GM23338 (cell line): Measurements from ENCODE around the gene CMIP. TPM values are rescaled to one million over a fixed set of nuclear protein-coding genes. Genes with fewer than 3 reads are reported as not detected.

Experiments used
- ATAC-seq: fragments of 200-7000 bp; cut with Tn5 transposase; 3 replicates; pipeline ENCODE4 v1.9.1; 2020
- DNase-seq: peaks from one replicate; pipeline ENCODE4 v3.0.0-alpha.2; 2015; ENCODE audit warnings: low spot score
- H2AFZ ChIP-seq: fragments of 200-600 bp; sonication (generic); 2 replicates; pipeline ENCODE4 v1.8.0; 2016; ENCODE audit warnings: antibody characterized with exemption, mild to moderate bottlenecking, moderate library complexity
- H3F3A ChIP-seq: fragments of 200-600 bp; sonication (generic); replicated peaks from 2 replicates; pipeline ENCODE4 v1.8.0; 2017; ENCODE audit warnings: antibody characterized with exemption, mixed run types, low read depth
- H3K27ac ChIP-seq: fragments of 200-600 bp; sonication (generic); 2 replicates; pipeline ENCODE4 v1.6.1; 2016; ENCODE audit warnings: low read depth
- H3K27me3 ChIP-seq: fragments of 200-600 bp; sonication (generic); 2 replicates; pipeline ENCODE4 v1.8.0; 2016; ENCODE audit warnings: mild to moderate bottlenecking, mixed run types, moderate library complexity; ENCODE audit not compliant: insufficient read depth
- H3K36me3 ChIP-seq: fragments of 200-600 bp; sonication (generic); 2 replicates; pipeline ENCODE4 v1.8.0; 2016; ENCODE audit warnings: mild to moderate bottlenecking; ENCODE audit not compliant: insufficient read depth
- H3K4me1 ChIP-seq: fragments of 200-600 bp; sonication (generic); 2 replicates; pipeline ENCODE4 v1.8.0; 2016; ENCODE audit warnings: mild to moderate bottlenecking, moderate library complexity; ENCODE audit not compliant: insufficient read depth
- H3K4me2 ChIP-seq: fragments of 200-600 bp; sonication (generic); 2 replicates; pipeline ENCODE4 v1.7.1; 2017; ENCODE audit warnings: mixed run types
- H3K4me3 ChIP-seq: fragments of 200-600 bp; sonication (generic); 2 replicates; pipeline ENCODE4 v1.6.1; 2016; ENCODE audit warnings: mixed run types
- H3K79me2 ChIP-seq: fragments of 200-600 bp; sonication (generic); replicated peaks from 2 replicates; pipeline ENCODE4 v1.8.0; 2017; ENCODE audit warnings: mild to moderate bottlenecking; ENCODE audit not compliant: insufficient read depth
- H3K9me2 ChIP-seq: fragments of 200-600 bp; sonication (generic); 2 replicates; pipeline ENCODE4 v1.8.0; 2017; ENCODE audit not compliant: insufficient read depth
- H4K20me1 ChIP-seq: fragments of 200-600 bp; sonication (generic); replicated peaks from 2 replicates; pipeline ENCODE4 v1.8.0; 2017; ENCODE audit warnings: mild to moderate bottlenecking; ENCODE audit not compliant: insufficient read depth
- H3K27ac Mint-ChIP-seq: 2 replicates; pipeline ENCODE4 v1.8.0; 2020; ENCODE audit warnings: inconsistent platforms, mild to moderate bottlenecking, moderate library complexity, mixed read lengths
- H3K27me3 Mint-ChIP-seq: 3 replicates; pipeline ENCODE4 v1.8.0; 2022; ENCODE audit warnings: low read depth, mild to moderate bottlenecking, moderate library complexity, mixed read lengths, inconsistent platforms; ENCODE audit not compliant: insufficient read depth, poor library complexity
- H3K36me3 Mint-ChIP-seq: 3 replicates; pipeline ENCODE4 v1.8.0; 2021; ENCODE audit warnings: low read depth, mild to moderate bottlenecking, inconsistent platforms, moderate library complexity, mixed read lengths
- H3K4me1 Mint-ChIP-seq: 3 replicates; pipeline ENCODE4 v1.8.0; 2020; ENCODE audit warnings: mild to moderate bottlenecking, inconsistent platforms, mixed read lengths
- H3K4me3 Mint-ChIP-seq: 3 replicates; pipeline ENCODE4 v1.8.0; 2021; ENCODE audit warnings: moderate library complexity, mild to moderate bottlenecking, inconsistent platforms, mixed read lengths
- H3K9me3 Mint-ChIP-seq: 3 replicates; pipeline ENCODE4 v1.8.0; 2020; ENCODE audit warnings: moderate library complexity, mild to moderate bottlenecking, inconsistent platforms, mixed read lengths
- CTCF ChIP-seq, 2 experiments: fragments of 200-600 bp in 1 of 2; sonication (generic) in 1 of 2; conservative IDR thresholded peaks; 2 replicates each; pipeline versions ENCODE4 v1.5.1 to v1.6.1; 2016 to 2017; ENCODE audit warnings: antibody characterized with exemption in 2 of 2, low read depth in 2 of 2, mild to moderate bottlenecking in 2 of 2, moderate library complexity in 1 of 2
- ETS1 ChIP-seq: IDR thresholded peaks from 2 replicates; pipeline ENCODE4 v1.6.1; 2016; ENCODE audit warnings: antibody characterized with exemption
- EZH2 ChIP-seq: fragments of 200-600 bp; sonication (generic); IDR thresholded peaks from one replicate; pipeline ENCODE4 v1.8.0; 2017; ENCODE audit warnings: antibody characterized with exemption, mild to moderate bottlenecking, low read depth; ENCODE audit not compliant: unreplicated experiment
- NANOG ChIP-seq: IDR thresholded peaks from 2 replicates; pipeline ENCODE4 v1.6.1; 2016; ENCODE audit warnings: antibody characterized with exemption, borderline replicate concordance
- STAT1 ChIP-seq: IDR thresholded peaks from one replicate; pipeline ENCODE4 v1.6.1; 2016; ENCODE audit warnings: antibody characterized with exemption; ENCODE audit not compliant: unreplicated experiment
- ZNF114 ChIP-seq: fragments of 250-450 bp; sonication (Bioruptor Pico); IDR thresholded peaks from 2 replicates; pipeline ENCODE4 v1.5.0; 2020; ENCODE audit warnings: mild to moderate bottlenecking, moderate library complexity
- polyA plus RNA-seq: library from polyadenylated mRNA; unstranded; fragments of >200 nt; fragmentation: Nextera tagmentation; extraction: Ambion mirVana; gene quantifications from 2 replicates; pipeline ENCODE4 v1.2.1, GENCODE V29; 2016
- total RNA-seq: library from RNA; depleted of rRNA; stranded (reverse); fragments of >200 nt; shearing (Covaris generic); gene quantifications from 2 replicates; pipeline ENCODE4 v1.2.3, GENCODE V29; 2014
- TF ChIP-seq, protein P1 (sequence below): IDR thresholded peaks from one replicate; pipeline ENCODE4 v1.6.1; 2018; ENCODE audit warnings: antibody characterized with exemption; ENCODE audit not compliant: unreplicated experiment

Gene CMIP
- total and polyA plus RNA-seq, 2 experiments from 2014 or later = 9.5 to 62.3 TPM

DNA sequence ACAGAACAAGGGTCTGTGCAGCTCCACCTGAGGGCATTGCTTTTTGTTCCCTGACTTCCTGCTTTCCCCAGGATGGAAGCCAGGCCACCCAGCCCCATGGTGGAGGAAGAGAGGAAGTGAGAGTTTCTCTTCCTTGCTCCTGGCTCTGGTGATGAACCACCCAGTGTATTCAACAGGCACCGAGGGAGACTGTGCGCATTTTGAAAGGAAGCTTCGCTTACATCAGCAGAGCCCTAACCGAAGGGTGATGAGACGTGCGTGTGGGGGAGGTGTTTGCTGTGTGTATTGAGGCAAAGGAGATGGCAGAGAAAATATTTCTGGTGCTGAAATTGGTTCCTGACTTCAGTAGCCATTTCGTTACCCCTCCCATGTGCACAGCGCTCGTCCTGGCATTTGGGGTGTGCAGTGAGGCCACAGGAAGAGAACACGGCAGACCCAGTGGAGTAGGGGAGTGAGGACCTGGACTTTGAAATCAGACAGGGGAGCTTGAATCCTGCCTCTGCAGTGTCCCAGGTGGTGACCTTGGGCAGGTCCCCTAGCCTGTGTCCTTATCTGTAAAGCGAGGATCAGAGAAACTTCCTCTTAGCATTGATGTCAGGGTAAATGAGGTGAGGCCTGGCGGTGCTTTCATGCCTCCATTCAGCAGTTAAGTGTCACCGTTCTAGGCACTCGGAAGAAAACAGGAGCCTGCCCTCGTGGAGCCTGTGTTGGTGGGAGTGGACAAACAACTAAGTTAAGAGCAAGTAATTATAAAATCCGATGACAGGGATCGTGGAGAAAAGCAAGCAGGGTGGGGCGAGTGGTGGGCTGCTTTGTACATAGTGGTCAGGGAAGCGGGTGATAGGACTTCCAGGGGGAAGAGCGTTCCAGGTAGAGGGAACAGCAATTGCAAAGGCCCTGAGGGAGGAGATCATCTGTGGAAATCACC lies 7.4 kb downstream of the CMIP start:
- DNase-seq (peak; percentile 43), ATAC-seq (peak; percentile 7; the same call in 2 of the 3 replicates)
- H3K4me3 ChIP-seq = peak overlapping the region; percentile 28; the same call in 1 of the 2 replicates
- H3K9me3 Mint-ChIP-seq = no peaks in the 10 kb centered on the region
- no peaks in the 10 kb centered on the region for H3K27me3 ChIP-seq
- H3K9me2 ChIP-seq = no peaks in the 10 kb centered on the region
- H3K27ac ChIP-seq = peak overlapping the region; percentile 63
- H3K27ac Mint-ChIP-seq = peak overlapping the region; percentile 64
- no peak overlapping the region; the same call in 2 of the 3 replicates for H3K4me3 Mint-ChIP-seq
- H3K79me2 ChIP-seq = peaks cover 100% of the 10 kb centered on the region
- peak overlapping the region; percentile 70 for H3K4me2 ChIP-seq
- no peak for TF ChIP-seq STAT1
- no peak for TF ChIP-seq ZNF114 (CRISPR knock-in tag)
- TF ChIP-seq ETS1 = no peak
- TF ChIP-seq NANOG = no peak
- no peak for TF ChIP-seq CTCF (conservative IDR thresholded peaks at IDR 0.05; ENCODE audit: low read depth in 2 of 2)
- TF ChIP-seq, protein P1, sequence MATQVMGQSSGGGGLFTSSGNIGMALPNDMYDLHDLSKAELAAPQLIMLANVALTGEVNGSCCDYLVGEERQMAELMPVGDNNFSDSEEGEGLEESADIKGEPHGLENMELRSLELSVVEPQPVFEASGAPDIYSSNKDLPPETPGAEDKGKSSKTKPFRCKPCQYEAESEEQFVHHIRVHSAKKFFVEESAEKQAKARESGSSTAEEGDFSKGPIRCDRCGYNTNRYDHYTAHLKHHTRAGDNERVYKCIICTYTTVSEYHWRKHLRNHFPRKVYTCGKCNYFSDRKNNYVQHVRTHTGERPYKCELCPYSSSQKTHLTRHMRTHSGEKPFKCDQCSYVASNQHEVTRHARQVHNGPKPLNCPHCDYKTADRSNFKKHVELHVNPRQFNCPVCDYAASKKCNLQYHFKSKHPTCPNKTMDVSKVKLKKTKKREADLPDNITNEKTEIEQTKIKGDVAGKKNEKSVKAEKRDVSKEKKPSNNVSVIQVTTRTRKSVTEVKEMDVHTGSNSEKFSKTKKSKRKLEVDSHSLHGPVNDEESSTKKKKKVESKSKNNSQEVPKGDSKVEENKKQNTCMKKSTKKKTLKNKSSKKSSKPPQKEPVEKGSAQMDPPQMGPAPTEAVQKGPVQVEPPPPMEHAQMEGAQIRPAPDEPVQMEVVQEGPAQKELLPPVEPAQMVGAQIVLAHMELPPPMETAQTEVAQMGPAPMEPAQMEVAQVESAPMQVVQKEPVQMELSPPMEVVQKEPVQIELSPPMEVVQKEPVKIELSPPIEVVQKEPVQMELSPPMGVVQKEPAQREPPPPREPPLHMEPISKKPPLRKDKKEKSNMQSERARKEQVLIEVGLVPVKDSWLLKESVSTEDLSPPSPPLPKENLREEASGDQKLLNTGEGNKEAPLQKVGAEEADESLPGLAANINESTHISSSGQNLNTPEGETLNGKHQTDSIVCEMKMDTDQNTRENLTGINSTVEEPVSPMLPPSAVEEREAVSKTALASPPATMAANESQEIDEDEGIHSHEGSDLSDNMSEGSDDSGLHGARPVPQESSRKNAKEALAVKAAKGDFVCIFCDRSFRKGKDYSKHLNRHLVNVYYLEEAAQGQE = no peak
- TF ChIP-seq EZH2 = no peak
- peaks cover 62% of the 10 kb centered on the region for H4K20me1 ChIP-seq
- H3K27me3 Mint-ChIP-seq = peaks cover 16% of the 10 kb centered on the region
- H3K36me3 ChIP-seq = no peaks in the 10 kb centered on the region
- H3K4me1 ChIP-seq = peaks cover 43% of the 10 kb centered on the region
- H3K36me3 Mint-ChIP-seq = peaks cover 10% of the 10 kb centered on the region
- H3F3A ChIP-seq = peaks cover 11% of the 10 kb centered on the region; the same call in 1 of the 2 replicates
- peaks cover 83% of the 10 kb centered on the region for H3K4me1 Mint-ChIP-seq
- H2AFZ ChIP-seq = no peak overlapping the region
